ENCODE measurements around the gene PSD2.

DNA sequence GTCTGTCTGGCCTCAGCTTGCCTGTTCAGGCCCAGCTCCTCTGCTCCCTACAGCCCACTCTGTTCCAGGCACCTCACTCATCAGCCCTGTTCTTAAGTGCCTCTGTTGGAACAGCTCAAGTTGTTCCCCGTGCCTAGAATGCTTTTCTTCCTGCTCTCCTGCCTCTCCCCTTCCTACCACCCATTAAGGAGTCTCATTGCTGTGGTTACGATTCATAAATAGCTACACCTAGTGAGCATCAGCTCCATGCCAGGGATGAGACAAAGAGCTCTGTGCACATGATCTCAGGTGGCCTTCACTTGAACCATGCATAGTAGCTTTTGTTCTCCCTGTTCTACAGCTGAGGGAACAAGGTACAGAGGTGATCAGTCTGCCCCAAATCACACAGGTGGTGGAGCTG is 54.3 kb downstream of the PSD2 start:
- TF ChIP-seq, protein P1, sequence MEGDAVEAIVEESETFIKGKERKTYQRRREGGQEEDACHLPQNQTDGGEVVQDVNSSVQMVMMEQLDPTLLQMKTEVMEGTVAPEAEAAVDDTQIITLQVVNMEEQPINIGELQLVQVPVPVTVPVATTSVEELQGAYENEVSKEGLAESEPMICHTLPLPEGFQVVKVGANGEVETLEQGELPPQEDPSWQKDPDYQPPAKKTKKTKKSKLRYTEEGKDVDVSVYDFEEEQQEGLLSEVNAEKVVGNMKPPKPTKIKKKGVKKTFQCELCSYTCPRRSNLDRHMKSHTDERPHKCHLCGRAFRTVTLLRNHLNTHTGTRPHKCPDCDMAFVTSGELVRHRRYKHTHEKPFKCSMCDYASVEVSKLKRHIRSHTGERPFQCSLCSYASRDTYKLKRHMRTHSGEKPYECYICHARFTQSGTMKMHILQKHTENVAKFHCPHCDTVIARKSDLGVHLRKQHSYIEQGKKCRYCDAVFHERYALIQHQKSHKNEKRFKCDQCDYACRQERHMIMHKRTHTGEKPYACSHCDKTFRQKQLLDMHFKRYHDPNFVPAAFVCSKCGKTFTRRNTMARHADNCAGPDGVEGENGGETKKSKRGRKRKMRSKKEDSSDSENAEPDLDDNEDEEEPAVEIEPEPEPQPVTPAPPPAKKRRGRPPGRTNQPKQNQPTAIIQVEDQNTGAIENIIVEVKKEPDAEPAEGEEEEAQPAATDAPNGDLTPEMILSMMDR (IDR thresholded peaks at IDR 0.05; ENCODE audit: low read depth, low read length, poor library complexity, severe bottlenecking), result no peak
- no peak for TF ChIP-seq EZH2phosphoT487 (IDR thresholded peaks at IDR 0.05; ENCODE audit: borderline replicate concordance, low read length)
